GM18511 (cell line): ENCODE measurements around the gene ARHGAP29.

ENCODE experiments used
- ATAC-seq: cut with Tn5 transposase; IDR thresholded peaks from one replicate; pipeline ENCODE4 v1.9.1; 2021; ENCODE audit warnings: mild to moderate bottlenecking, moderate library complexity; ENCODE audit not compliant: unreplicated experiment

Gene ARHGAP29

DNA sequence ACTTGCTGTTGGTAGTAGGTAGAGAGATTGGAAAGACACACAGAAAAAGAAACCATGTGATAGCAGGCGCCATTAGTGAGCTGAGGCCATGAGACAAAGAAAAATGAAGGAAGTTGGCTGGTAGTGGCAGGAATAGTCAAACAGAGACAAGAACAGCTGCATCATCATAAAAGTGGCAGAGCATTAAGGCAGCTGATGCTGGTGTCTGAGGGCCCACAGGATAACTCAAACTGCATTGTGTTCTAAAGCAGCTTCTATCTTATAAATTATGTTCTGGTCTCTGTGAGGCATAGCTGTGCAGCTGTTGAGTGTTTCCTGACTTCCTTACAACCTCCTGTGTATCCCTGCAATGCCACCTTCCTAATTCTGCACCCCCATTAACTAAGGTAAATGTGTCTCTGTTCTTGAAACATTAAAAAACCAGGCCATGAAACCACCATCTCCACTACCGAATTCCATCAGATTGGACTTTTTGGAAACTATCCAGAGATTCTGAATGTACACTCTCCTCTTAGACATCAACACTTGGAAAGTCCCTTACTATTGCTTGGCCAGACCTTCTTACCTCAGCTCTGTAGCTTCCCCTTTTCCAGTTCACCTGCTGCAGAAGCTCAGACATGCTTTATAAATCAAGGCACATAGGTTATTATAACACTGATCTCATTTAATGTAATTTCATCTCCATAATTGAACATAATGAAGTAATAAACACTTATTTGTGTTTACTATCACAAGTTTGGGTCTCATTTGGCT lies 23.4 kb upstream of the ARHGAP29 start:
- ATAC-seq, result no peak

DNA sequence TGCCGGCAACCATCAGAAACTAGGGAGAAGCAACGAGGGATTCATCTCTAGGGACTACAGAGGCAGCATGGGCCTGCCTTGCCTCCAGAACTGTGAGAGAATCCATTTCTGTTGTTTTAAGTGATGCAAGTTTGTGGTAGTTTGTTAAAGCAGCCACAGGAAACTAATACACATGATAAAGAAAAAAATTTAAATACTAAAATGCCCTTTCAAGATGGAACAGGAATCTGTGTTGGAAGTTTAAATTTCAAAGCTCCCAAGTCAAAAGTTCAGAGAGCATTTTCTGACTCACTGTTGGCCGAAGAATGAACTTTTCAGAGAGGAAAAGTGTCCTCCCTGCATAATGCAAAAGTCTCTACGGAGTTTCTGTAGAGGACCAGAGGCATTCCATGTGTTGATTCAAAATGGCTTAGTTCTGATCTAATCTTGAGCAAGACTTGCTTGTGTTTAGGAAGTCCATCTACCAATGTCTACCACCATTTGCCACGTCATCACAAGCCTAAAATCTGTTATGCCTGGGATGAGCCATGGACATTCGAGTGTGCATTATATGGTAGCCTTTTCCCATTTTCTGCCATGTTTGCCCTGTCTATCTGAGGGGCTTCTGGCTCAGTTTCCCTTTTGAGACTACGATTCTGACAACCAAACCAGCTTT lies 22.4 kb upstream of the ARHGAP29 start:
- ATAC-seq, result no peak

DNA sequence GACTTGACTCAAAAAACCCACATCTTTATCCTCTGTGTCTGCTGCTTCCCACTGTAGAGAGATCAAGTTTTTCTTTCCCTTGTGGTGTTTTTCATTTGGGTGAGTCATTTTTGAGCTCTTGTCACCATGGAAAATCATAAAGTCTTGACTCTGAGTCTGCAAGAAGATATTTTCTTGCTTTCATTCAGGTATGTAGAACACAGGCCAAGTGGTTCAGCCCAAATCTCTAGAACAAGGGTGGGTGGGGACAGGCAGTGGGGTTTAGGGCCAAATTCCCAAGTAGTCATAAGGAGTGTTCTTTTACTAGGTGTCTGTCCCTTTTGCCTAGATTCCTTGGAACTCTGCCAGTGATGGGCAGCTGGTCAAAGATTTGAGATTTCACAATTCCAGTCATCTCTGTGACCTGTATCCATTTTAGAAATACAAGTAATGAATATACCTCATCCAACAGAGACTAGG lies 21.5 kb upstream of the ARHGAP29 start:
- no peak for ATAC-seq

DNA sequence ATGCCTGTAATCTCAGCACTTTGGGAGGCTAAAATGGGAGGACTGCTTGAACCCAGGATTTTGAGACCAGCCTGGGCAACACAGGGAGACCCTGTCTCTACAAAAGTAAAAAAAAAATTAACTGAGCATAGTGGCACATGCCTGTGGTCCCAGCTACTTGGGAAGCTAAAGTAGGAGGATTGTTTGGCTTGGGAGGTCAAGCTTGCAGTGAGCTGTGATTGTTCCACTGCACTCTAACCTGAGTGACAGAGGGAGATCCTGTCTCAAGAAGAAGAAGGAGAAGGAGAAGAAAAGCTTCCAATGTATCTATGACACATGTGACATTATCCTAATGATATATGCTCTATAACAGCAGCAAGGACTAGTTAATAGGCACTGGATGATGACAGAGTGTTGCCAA lies 20.1 kb upstream of the ARHGAP29 start:
- ATAC-seq, result no peak

DNA sequence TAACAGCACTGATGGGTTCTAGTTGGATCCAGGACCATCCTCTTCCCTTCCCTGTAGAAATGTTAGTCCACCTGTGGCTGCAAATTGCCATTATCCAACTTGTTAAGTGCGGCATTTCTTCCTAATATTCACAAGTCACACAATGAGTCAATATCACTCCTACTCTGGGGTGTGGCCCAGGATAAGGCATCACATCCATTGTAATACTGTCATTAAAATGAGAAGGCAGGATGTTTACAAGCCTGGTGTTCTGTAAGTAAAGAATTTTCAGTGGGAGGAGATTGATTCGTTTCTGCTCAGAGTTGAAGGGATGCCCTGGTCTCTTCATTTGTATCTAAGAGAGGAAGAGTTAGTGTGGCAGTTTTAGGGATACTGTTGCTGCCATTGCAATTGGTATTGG lies 18.1 kb upstream of the ARHGAP29 start:
- ATAC-seq, result no peak

DNA sequence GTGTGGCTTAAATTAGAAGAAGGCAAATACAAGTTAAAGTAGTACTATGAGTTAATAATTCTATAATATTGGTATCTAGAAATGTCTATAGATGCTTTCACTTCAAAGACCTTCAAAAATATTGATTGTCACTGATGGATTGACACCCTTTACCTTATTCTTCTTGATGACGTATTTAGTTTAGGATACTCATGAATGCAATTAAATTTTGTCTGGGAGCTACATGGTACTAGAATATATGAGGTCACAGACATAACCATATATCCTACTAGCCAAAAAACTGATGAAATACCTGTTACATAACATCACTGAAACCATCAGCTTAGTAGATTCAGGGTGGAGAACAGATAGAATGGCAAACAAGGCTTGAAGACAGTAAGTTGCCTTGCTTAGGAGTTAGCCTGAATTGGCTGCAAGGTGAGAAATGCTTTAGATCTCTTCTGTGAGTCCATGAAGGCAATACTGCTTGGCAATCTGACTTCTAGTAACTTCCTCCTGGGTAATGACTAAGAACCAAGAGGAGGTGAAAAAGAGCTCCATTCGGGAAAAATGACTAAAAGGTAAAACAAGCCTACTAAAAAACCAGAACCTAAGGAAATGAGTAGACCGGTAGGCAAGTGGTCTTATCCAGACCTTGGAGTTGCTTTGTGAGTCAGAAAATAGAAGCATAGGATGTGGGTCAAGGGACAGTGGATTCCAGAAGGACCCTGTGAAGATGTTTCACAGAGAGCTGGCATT lies 16.9 kb upstream of the ARHGAP29 start:
- ATAC-seq, result no peak

DNA sequence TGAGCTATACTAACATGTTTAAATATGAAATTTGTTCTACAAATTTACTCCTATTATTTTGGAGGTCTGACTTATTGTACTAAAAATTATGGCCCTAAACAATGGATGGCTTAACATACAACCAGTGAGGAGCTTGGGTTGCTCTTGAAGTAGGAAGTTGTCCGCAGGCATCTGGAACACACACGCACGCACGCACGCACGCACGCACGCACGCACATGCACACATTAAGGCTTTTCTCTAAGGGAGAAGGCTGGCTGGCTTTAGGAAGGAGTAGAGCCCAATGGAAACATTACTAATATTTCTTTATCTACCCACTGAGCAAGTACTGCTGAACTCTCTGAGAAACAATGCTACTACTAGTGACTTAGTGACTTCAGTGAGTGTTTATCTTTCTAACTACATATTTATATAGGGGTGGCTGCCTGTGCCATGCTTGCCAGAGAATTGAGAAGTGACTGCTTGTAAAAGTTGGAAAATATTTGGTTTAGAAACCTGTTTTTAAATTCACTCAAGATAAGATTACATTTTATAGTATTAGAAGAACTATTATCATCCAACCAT lies 16.2 kb upstream of the ARHGAP29 start:
- no peak for ATAC-seq

DNA sequence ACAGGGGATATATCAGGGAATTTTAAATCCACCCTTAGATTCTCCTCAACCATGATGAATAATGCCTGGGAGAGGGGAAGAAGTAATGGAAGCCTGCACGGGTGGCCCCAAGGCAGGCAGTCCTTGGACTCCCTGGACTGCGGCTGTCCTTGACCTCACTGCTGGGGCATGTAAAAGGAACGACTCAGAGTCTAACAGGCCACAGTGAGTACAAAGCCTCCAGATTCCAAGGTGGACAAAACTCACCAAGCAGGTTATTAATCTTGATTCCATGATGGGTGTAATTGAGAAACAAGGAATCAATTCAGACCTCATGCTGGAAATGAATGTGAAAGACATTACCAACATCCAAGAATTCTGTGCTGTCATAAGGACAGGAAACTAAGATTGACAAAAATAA lies 13.0 kb upstream of the ARHGAP29 start:
- no peak for ATAC-seq

DNA sequence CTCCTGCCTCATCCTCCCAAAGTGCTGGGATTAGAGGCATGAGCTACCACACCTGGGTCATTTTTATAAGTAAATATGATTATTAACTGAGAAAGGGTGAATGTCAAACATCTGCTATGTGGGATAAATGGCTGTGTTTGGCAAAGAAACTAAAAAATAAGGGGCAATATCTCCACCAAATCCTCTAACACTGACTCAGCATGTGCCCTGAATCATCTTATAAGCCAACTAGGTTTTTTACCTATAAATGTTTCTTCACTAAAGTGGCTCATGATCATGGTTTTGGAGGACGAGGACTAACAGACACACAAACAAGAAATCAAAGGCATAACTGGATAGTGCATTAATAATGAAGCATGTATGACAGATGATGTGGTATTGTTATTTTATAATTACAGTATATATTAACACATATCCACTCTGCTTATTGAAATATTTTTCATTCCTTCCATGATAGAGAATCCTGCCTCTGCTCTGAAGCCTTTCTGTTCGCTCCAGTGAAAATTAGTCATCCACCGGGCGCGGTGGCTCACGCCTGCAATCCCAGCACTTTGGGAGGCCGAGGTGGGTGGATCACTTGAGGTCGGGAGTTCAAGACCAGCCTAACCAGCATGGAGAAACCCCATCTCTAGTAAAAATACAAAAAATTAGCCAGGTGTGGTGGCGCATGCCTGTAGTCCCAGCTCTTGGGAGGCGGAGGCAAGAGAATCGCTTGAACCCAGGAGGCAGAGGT lies 11.7 kb upstream of the ARHGAP29 start:
- no peak for ATAC-seq

DNA sequence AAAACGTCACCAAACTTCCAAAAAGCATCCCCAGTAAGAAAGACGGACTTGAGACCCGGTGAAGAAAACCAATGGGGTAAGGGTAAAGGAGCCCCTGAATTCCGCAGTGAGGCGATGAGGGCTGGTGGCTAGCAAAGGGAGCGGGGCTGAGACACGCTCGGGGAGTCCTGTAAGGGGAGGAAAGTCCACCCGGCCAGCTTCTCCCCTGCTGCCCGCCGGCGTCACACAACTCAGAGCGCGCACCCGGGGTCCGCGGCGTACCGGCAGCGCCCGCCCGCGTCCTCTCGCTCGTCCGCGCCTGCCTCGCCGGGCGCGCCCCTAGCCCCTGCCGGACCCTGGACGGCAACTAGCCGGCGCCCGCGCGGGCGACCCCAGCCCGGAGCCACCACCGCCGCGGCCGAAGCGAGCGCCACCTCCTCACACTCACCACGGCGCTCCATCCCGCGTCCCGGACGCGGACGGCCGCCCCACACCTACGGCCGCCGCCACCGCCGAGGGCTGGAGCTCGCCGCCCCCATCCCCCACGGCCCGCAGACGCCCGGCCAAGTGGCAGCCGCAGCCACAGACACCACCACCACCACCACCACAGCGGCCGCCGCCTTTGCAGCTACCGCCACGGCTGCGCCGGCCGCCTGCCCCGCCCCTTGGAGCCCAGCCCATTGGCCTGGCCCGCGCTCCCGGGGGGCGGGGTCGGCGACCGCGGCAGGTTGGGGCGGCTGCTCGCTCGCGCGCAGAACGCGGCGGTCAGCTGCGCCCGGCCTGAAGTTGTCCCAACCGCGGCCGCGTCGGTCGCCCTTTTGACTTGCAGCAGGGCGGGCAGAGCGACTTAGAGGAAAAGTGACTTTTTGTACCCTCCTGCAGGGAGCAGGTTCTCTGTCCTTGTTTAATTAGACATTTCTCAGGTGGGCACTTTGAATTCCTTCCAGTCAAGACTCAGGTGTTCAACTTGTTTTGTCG lies 10.0 kb upstream of the ARHGAP29 start:
- ATAC-seq, result peak; percentile 93

DNA sequence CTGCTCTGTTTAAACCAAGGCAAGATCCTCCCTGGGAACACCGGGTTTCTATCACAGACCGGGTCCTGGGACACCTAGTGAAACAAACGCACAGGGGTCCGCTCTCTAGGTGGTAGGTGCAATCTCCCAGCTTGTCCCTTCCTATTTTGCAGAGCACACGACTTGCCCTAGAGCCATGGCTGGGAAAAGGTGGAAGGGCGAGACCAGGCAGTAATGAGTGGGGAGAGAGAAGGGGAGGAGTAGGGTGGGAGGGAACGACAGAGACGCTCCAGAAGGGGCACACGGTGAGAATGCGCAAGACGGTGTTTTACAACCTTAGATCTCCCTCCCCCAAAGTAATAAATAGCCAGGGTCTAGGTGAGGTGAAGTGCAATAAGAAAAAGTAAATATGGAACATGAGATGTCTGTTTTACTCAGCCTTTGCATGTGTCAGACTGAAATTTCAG lies 9.3 kb upstream of the ARHGAP29 start:
- ATAC-seq, result no peak

DNA sequence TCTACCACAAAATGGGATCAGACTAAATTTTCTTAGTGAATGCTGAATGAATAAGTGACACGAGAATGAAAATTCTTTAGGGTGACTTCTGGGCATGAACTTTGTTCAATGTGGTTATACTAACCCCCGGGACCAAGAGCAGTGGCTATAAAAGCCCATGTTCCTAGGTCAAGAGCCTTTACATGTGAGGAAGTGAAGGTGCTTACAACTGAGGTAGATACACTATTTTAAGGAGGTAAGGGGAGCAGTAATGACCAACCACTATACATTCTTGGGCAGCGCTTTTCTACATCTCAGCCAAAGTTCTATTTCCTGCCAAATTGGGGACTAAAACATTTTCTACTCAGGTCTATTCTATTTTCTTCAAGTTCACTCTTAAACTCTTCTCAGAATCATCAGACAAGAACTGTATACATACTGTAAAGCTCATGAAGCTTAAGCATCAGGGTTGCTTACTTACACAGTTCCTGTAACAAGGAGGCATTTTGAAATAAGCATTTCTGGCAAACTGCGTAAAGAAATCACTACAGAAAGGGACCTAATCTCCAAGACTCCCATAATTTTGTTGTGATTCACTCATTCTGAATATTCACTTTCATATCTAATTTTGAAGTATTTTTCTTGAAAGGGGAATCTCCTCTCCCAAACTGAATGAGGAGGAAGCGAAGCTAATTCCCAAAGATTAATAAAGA lies 8.5 kb upstream of the ARHGAP29 start:
- no peak for ATAC-seq

DNA sequence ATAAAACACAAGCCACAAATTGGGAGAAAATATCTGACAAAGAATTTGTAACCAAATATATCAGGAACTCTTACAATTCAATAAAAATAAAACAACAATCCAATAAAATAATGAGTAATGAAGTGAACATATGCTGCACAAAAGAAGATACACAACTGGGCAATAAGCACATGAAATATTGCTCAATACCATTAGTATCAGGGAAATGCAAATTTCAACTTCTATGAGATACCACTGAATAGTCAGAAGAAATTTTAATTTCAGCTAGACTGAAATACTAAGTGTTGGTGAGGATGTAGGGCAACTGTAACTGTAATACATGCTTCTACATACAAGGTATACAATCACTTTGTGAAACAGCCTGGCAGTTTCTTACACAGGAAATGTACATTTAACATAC lies 7.4 kb upstream of the ARHGAP29 start:
- no peak for ATAC-seq

DNA sequence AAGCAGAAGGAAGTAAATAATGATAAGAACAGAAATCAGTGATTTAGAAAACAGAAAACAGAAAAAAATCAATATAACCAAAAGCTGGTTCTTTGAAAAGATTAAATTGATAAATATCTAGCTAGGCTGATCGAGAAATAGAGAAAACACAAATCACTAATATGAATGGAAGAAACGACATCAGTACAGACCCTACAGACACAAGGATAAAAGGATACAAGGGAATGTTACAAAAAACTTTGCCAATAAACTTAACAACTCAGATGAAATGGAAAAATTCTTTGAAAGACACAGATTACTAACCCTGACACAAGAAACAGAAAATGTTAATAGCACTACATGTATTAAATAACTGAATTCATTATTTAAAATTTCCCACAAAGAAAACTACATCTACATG lies 6.3 kb upstream of the ARHGAP29 start:
- no peak for ATAC-seq

DNA sequence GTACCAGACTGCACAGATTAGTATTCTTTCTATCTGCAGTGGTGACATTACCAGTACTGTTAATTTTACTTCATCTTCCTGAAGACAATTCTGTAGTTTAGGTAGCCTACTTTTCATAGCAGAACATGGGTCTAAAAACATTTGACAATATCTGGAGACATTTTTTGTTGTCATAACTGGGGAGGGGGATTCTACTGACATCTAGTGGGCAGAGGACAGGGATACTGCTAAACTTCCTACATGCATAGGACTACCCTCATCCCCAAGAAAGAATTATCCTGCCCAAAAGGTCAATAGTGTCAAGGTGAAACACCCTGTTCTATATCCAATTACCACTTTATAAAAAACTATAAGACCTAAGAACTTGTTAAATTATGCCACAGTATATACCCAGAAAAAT lies 3.4 kb upstream of the ARHGAP29 start:
- ATAC-seq, result no peak

DNA sequence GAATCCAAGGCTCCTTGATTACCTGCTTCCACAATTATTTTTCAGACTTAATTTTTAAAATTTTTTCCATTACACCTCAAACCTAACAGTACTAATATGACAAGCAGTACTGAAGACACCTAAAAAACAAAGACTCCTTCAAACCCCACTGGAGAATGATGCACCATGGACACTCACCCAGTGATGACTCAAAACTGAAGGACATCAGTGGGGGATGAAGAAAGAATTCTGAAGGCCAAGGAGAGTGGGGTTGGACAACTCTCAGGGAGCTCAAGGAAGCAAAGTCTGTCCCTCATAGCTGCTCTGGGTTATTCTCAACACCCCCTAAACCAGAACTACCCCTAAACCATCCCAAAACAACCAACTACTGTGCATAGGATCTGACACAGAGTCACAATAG lies 2.4 kb upstream of the ARHGAP29 start:
- ATAC-seq, result no peak

DNA sequence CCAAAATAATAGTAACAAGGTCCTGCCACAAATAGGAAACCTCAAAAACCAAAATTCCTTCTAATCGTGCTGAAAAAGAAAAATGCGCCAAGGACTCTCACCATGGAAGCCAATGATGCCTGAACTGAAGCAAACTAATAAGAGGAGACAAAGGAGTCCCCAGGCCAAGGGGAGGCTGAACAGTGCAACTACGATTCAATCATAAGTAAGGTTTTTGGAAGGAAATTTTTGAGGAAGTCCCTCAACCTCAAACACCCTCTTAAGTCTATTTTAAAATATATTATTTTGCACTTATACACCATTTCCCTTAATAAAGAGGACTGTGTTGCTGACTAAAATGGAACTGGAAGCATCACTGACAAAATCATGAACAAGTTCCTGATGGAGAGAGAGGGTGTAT lies 1.7 kb upstream of the ARHGAP29 start:
- no peak for ATAC-seq

DNA sequence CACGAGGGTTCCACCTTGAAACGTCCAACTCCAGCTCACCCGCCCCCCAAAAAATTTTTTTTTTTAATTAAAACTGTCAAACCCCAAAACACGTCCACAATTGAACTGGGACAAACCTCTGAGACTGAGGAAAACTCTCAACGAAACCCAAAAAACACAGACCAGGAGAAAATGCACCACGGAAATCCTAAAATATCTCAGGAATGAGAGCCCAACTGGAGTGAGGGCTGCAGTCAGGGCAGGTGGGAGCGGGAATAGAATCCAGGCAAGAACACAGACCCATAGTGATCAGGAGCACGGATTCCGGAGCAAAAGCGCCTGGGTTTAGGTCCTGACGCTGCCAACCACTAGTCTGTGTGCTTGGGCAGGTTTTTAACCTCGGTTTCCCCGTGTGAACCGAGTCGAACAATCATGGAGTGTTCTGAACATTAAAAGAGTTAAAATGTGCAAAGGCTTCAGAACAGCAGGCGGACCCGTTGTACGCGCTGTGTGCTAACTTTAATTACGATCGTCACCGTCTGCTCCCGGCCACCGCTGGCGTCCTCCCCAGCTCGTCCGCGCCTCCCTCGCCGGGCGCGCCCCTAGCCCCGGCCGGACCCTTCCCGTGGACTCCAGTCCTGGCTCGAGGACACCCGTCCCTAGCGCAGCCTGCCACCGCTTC lies 624 bp downstream of the ARHGAP29 start:
- ATAC-seq, result peak; percentile 19
